ENCODE results near the gene CD72.
A peak's percentile ranks its signal among the peaks of the same experiment; 100 is the strongest.
"Not testable (repeated sequence)": the region's sequence is repeated elsewhere in the genome, so short reads cannot be mapped to it uniquely, and the experiment has no call there.

CD72 gene

DNA sequence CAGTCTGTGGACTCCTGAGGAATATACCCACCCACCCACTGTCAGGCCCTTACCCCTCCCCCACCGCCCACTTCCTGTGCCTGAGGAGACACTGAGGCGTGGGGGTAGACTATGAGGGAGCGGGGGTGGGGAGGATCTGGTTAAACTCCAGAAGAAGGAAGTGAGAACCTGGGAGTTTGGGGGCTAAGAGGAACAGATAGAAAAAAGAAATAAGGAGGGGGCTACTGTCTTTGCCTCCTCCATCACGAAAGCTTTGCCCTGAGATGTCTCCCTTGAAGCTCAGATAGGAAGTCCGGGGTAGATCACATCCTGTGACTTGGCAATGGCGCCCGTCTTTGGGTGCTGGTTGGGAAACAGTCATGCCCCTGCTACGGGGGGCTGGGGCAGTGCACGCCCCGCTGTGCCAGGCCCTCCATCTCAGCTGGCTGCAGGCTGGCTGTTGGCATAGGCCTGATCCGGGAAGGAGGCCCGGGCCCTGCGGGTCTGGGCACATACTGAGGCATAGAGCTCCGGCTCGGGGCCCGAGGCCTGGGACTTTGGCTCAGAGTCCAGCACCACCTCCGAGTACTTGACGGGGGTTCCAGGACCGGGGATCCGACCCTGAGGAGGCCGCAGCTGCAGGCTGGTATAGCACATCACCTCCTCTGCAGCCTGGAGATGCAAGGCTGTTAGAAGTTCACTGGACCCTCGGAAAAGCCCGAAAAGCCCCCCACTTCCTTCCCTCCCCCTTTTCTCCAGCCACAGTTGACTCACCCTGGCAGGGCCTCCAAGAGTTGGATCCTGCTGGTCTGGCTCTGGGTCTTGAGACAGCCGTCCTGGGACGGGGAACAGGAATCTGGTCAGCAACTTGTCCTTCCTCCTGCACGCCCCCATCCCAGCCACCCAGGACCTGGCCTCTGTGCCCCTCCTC is 31.5 kb upstream of the CD72 start:
- Histone ChIP-seq H3K27me3 (ENCODE audit: insufficient read depth, low read length) (no peaks in the 10 kb centered on the region), H3K36me3 (ENCODE audit: insufficient read depth, low read length) (no peaks in the 10 kb centered on the region), H3K27ac (ENCODE audit: low read depth, low read length) (peak overlapping the region; percentile 4; the same call in 1 of the 2 replicates), H2AFZ (ENCODE audit: low read length, unreplicated experiment) (peak overlapping the region; percentile 9), H3K79me2 (ENCODE audit: control insufficient read depth, insufficient read depth, low read length, unreplicated experiment) (no peaks in the 10 kb centered on the region), H3K4me3 (ENCODE audit: low read depth, low read length) (no peak overlapping the region), H3K4me1 (ENCODE audit: control insufficient read depth, insufficient read depth, low read length, unreplicated experiment) (peaks cover 54% of the 10 kb centered on the region)

DNA sequence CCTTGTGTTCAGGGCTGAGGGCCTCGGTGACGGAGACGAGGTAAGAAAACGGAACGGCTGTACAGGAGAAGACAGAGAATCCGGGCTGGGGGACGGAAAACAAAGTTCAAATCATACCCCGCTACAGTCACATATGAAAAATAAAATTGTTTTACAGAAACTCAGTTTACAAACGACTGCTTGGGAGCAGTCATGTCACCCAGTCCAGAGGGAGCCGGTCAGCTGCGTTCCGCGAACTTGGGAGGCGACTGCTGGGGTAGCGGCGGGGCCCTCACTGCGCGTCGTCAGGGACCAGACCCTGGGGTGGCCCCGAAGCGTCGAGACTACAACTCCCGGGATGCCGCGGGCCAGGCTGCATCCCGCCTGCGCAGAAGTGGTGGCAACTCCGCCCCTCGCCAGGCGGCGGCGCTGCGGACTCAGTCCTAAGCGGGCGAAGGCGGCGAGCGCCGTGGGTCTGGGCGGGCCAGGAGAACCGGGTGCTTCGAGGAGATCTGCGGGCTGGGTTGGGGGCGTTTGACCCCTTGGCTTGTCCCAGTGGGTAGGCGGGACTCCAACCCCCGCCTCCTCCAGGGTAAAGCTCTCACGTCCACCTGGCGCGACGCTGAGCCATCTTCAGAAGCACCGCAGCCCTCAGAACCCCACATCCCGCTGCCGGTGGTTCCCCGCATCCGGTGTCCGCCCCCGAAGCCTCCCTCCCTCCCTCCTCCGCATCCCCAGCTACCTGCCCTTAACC is 28.5 kb upstream of the CD72 start:
- Histone ChIP-seq H3K27me3 (ENCODE audit: insufficient read depth, low read length) (no peaks in the 10 kb centered on the region), H3K36me3 (ENCODE audit: insufficient read depth, low read length) (no peaks in the 10 kb centered on the region), H3K4me1 (ENCODE audit: control insufficient read depth, insufficient read depth, low read length, unreplicated experiment) (peaks cover 46% of the 10 kb centered on the region), H3K27ac (ENCODE audit: low read depth, low read length) (peak overlapping the region; percentile 54; the same call in 1 of the 2 replicates), H2AFZ (ENCODE audit: low read length, unreplicated experiment) (peak overlapping the region; percentile 84), H3K4me3 (ENCODE audit: low read depth, low read length) (peak overlapping the region; percentile 87), H3K79me2 (ENCODE audit: control insufficient read depth, insufficient read depth, low read length, unreplicated experiment) (no peaks in the 10 kb centered on the region)

DNA sequence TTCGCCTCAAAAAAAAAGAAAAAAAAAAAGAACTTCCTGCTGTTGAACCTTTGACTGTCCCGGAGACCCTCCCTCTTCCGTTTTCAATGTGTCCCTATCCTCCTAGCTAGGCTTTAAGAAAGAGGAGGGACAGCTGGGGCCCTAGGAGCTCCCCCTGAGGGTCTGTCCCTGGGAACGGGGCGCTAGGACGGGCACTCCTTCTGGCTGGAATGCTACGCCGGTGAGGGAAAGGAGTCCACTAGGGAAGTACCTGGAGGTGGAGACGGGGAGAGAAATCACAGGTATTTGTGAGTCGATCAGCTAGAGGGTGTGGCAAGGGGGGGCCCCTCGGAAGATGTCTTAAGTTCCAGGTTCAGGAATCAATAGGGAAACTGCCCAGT is 27.9 kb upstream of the CD72 start:
- no peaks in the 10 kb centered on the region for H3K27me3 ChIP-seq (ENCODE audit: insufficient read depth, low read length)
- peaks cover 46% of the 10 kb centered on the region for H3K4me1 ChIP-seq (ENCODE audit: control insufficient read depth, insufficient read depth, low read length, unreplicated experiment)
- H3K36me3 ChIP-seq (ENCODE audit: insufficient read depth, low read length) = no peaks in the 10 kb centered on the region
- H3K27ac ChIP-seq (ENCODE audit: low read depth, low read length) = peak overlapping the region; percentile 54; the same call in 1 of the 2 replicates
- no peaks in the 10 kb centered on the region for H3K79me2 ChIP-seq (ENCODE audit: control insufficient read depth, insufficient read depth, low read length, unreplicated experiment)
- peak overlapping the region; percentile 84 for H2AFZ ChIP-seq (ENCODE audit: low read length, unreplicated experiment)
- peak overlapping the region; percentile 87 for H3K4me3 ChIP-seq (ENCODE audit: low read depth, low read length)

DNA sequence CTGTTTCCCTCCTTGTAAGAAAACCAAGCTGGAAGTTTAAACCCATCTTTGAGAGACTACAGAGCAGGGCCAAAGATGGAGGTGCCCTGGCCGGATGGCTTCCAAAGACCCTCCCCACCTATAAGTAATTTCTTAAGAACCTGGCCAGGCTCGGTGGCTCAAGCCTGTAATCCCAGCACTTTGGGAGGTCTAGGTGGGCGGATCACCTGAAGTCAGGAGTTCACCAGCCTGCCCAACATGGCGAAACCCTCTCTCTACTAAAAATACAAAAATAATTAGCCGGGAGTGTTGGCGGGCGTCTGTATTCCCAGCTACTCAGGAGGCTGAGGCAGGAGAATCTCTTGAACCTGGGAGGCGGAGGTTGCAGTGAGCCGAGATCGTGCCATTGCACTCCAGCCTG is 27.5 kb upstream of the CD72 start:
- peak overlapping the region; percentile 87 for H3K4me3 ChIP-seq (ENCODE audit: low read depth, low read length)
- not testable (repeated sequence) for H2AFZ ChIP-seq (ENCODE audit: low read length, unreplicated experiment); H3K79me2 ChIP-seq (ENCODE audit: control insufficient read depth, insufficient read depth, low read length, unreplicated experiment); H3K27ac ChIP-seq (ENCODE audit: low read depth, low read length); H3K36me3 ChIP-seq (ENCODE audit: insufficient read depth, low read length); H3K27me3 ChIP-seq (ENCODE audit: insufficient read depth, low read length)
- H3K4me1 ChIP-seq (ENCODE audit: control insufficient read depth, insufficient read depth, low read length, unreplicated experiment) = peaks cover 46% of the 10 kb centered on the region

DNA sequence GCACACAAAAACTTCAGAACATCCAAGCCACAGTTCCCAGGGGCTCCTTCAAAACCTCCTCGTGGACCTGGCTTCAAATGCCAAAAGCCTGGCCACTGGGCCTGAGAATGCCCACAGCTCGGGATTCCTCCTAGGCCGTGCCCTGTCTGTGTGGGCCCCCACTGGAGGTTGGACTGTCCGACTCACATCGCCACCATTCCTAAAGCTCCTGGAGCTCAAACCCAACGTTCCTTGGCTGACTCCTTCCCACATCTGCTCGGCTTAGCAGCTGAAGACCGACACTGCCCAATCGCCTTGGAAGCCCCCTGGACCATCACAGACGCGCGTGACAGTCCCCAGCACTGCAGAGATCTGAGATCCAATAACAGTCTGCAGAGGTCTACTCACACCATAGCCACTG is 24.8 kb upstream of the CD72 start:
- peaks cover 21% of the 10 kb centered on the region for H3K4me1 ChIP-seq (ENCODE audit: control insufficient read depth, insufficient read depth, low read length, unreplicated experiment)
- H3K4me3 ChIP-seq (ENCODE audit: low read depth, low read length) = no peak overlapping the region
- no peaks in the 10 kb centered on the region for H3K79me2 ChIP-seq (ENCODE audit: control insufficient read depth, insufficient read depth, low read length, unreplicated experiment)
- no peak overlapping the region for H3K27ac ChIP-seq (ENCODE audit: low read depth, low read length)
- H3K27me3 ChIP-seq (ENCODE audit: insufficient read depth, low read length) = no peaks in the 10 kb centered on the region
- no peaks in the 10 kb centered on the region for H3K36me3 ChIP-seq (ENCODE audit: insufficient read depth, low read length)
- no peak overlapping the region for H2AFZ ChIP-seq (ENCODE audit: low read length, unreplicated experiment)

DNA sequence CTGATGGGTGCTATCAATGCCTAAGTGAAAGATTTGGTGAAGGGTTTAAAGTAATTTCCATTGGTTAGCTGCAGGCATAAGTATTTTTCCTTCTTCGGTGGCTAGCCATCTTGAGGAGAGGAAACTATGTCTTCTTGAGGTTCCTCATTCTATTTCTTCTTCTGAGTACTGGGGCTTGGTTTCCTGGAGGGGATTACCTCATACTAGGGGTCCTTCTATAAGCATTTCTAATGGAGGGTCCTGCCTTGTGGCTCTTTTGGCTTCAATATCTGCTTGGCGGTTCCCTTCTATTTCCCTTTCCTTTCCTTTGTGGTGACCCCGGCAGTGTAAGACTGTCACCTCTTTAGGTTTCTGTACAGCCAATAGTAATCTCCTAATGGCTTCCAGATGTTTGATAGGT is 23.3 kb upstream of the CD72 start:
- not testable (repeated sequence) for H3K27ac ChIP-seq (ENCODE audit: low read depth, low read length)

DNA sequence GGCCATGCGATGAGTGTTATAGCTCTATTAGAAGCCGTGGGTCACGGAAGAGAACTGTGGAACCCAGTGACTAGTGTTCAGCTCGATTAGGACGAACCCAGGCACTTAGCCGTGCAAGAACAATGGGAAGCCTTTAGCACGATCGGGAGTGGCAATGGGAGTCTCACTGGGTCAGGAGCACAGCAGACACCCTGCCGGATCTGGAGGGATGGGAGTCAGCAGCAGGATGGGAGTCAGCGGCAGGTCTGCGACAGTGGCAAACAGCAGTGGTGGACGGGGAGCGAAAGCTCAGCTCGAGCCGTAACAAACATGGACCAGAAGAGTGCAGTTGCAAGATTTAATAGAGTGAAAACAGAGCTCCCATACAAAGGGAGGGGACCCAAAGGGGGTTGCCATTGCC is 22.2 kb upstream of the CD72 start:
- H3K36me3 ChIP-seq (ENCODE audit: insufficient read depth, low read length); H3K4me3 ChIP-seq (ENCODE audit: low read depth, low read length); H2AFZ ChIP-seq (ENCODE audit: low read length, unreplicated experiment); H3K4me1 ChIP-seq (ENCODE audit: control insufficient read depth, insufficient read depth, low read length, unreplicated experiment); H3K27me3 ChIP-seq (ENCODE audit: insufficient read depth, low read length); H3K79me2 ChIP-seq (ENCODE audit: control insufficient read depth, insufficient read depth, low read length, unreplicated experiment); H3K27ac ChIP-seq (ENCODE audit: low read depth, low read length): not testable (repeated sequence)

More for the DNA sequence above, 23.3 kb upstream of the CD72 start:
- not testable (repeated sequence) for H3K4me3 ChIP-seq (ENCODE audit: low read depth, low read length); H3K79me2 ChIP-seq (ENCODE audit: control insufficient read depth, insufficient read depth, low read length, unreplicated experiment); H3K36me3 ChIP-seq (ENCODE audit: insufficient read depth, low read length); H3K27me3 ChIP-seq (ENCODE audit: insufficient read depth, low read length); H2AFZ ChIP-seq (ENCODE audit: low read length, unreplicated experiment)
- H3K4me1 ChIP-seq (ENCODE audit: control insufficient read depth, insufficient read depth, low read length, unreplicated experiment) = peaks cover 17% of the 10 kb centered on the region

DNA sequence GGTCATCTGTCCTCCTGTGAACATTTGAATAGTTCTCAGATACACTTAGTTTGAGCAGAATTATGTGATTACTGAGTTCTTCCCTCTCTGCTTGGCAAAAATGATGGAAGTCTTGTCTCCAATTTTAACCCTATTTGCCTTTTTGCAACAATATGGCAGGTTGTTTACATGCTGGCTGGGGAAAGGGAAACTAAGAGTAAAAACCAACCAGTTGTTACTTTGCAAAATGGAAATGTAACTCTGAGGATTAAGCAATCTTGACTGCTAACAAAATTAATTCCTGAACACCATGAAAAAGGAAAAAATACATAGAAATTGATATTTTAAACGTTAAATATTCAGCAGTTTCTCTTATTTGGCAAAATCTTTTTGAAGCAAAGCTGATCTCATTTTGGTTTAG is 21.4 kb upstream of the CD72 start:
- Histone ChIP-seq H3K36me3 (ENCODE audit: insufficient read depth, low read length) (no peaks in the 10 kb centered on the region), H3K4me3 (ENCODE audit: low read depth, low read length) (no peak overlapping the region), H3K79me2 (ENCODE audit: control insufficient read depth, insufficient read depth, low read length, unreplicated experiment) (no peaks in the 10 kb centered on the region), H3K27ac (ENCODE audit: low read depth, low read length) (no peak overlapping the region), H2AFZ (ENCODE audit: low read length, unreplicated experiment) (no peak overlapping the region), H3K27me3 (ENCODE audit: insufficient read depth, low read length) (no peaks in the 10 kb centered on the region), H3K4me1 (ENCODE audit: control insufficient read depth, insufficient read depth, low read length, unreplicated experiment) (peaks cover 4% of the 10 kb centered on the region)

DNA sequence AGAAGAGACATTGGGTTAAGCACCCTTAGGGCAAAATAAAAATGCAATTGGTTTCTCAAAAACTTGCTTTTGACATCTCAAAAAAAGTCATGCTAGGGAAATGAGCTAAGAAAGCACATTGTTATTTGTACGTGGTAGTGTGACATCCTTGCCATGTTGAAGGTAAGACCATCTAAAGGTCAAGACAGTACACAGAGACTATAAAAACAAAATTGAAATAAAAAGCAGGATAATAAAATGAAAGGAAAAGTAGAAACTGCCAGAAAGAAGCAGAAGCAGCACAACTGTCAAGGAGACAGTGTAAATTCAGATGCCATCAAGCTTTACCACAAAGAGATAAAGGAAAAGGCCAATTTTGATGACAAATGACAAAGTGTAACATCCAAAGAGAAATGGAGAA is 21.0 kb upstream of the CD72 start:
- H3K36me3 ChIP-seq (ENCODE audit: insufficient read depth, low read length); H2AFZ ChIP-seq (ENCODE audit: low read length, unreplicated experiment); H3K27ac ChIP-seq (ENCODE audit: low read depth, low read length); H3K27me3 ChIP-seq (ENCODE audit: insufficient read depth, low read length); H3K4me1 ChIP-seq (ENCODE audit: control insufficient read depth, insufficient read depth, low read length, unreplicated experiment); H3K4me3 ChIP-seq (ENCODE audit: low read depth, low read length); H3K79me2 ChIP-seq (ENCODE audit: control insufficient read depth, insufficient read depth, low read length, unreplicated experiment): not testable (repeated sequence)

DNA sequence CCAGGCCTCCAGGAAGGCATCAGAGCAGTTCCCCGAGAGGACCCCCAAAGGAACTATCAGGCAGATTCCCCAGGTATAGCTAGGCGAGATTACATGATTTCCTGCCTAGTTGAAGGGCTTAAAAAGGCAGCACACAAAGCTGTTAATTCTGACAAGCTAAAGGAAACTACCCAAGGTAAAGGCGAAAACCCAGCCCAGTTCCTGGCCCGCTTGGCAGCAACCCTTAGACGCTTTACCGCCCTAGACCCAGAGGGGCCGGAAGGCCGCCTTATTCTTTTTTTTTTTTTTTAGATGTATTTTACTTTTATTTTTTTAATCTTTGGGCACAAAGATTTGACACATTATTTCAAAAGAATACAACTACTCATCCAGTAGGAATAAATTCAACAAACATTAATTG is 20.5 kb upstream of the CD72 start:
- H3K27ac ChIP-seq (ENCODE audit: low read depth, low read length); H3K4me1 ChIP-seq (ENCODE audit: control insufficient read depth, insufficient read depth, low read length, unreplicated experiment); H3K4me3 ChIP-seq (ENCODE audit: low read depth, low read length); H2AFZ ChIP-seq (ENCODE audit: low read length, unreplicated experiment); H3K79me2 ChIP-seq (ENCODE audit: control insufficient read depth, insufficient read depth, low read length, unreplicated experiment); H3K27me3 ChIP-seq (ENCODE audit: insufficient read depth, low read length); H3K36me3 ChIP-seq (ENCODE audit: insufficient read depth, low read length): not testable (repeated sequence)

DNA sequence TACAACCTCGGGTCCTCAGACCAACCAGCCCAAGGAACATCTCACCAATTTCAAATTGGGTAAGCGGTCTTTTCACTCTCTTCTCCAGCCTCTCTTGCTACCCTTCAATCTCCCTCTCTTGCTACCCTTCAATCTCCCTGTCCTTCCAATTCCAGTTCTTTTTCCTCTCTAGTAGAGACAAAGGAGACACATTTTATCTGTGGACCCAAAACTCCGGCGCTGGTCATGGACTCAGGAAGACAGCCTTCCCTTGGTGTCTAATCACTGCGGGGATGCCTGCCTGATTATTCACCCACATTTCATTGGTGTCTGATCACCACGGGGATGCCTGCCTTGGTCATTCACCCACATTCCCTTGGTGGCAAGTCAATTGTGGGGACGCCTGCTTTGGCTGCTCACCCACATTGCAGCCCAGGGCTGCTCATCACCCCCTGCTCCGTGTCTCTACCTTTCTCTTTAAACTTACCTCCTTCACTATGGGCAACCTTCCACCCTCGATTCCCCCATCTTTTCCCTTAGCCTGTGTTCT is 19.3 kb upstream of the CD72 start:
- H3K79me2 ChIP-seq (ENCODE audit: control insufficient read depth, insufficient read depth, low read length, unreplicated experiment); H3K4me1 ChIP-seq (ENCODE audit: control insufficient read depth, insufficient read depth, low read length, unreplicated experiment); H3K4me3 ChIP-seq (ENCODE audit: low read depth, low read length); H3K27ac ChIP-seq (ENCODE audit: low read depth, low read length); H3K36me3 ChIP-seq (ENCODE audit: insufficient read depth, low read length); H3K27me3 ChIP-seq (ENCODE audit: insufficient read depth, low read length); H2AFZ ChIP-seq (ENCODE audit: low read length, unreplicated experiment): not testable (repeated sequence)

All from ACC112 (cell line).